ENCODE results near the gene CDKL1.

DNA sequence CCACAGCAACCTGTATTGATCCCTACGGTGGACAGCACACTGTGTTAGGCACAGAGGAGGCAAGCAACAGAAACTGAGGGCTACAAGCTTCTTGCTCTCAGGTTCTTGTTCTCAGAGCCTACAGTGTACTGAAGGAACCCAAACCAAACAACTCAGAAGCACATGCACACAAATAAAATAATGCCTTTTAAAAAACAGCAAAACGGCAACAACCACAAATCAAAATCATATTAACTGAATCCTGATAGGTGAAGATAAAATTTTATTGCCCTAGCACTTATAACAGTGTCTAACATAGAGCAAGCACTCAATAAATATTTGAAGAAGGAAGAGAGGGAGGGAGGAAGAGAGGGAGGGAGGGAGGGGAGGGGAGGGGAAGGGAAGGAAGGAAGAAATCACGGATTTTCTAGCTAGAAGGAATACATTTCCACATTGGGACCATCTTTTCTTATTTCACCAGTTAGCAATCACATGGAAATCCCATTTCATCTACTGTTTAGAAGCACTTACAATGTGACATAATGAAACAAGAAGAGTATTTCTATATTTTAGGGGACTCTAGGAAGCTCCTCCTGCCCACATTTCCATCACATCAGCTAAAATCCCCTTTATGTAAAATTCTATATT lies 57.4 kb downstream of the CDKL1 start:
- TF ChIP-seq EZH2 (IDR thresholded peaks at IDR 0.05; ENCODE audit: borderline replicate concordance) (no peak), EZH2phosphoT487 (IDR thresholded peaks at IDR 0.05; ENCODE audit: low read depth, severe bottlenecking, unreplicated experiment) (no peak)
- TF ChIP-seq, protein P1, sequence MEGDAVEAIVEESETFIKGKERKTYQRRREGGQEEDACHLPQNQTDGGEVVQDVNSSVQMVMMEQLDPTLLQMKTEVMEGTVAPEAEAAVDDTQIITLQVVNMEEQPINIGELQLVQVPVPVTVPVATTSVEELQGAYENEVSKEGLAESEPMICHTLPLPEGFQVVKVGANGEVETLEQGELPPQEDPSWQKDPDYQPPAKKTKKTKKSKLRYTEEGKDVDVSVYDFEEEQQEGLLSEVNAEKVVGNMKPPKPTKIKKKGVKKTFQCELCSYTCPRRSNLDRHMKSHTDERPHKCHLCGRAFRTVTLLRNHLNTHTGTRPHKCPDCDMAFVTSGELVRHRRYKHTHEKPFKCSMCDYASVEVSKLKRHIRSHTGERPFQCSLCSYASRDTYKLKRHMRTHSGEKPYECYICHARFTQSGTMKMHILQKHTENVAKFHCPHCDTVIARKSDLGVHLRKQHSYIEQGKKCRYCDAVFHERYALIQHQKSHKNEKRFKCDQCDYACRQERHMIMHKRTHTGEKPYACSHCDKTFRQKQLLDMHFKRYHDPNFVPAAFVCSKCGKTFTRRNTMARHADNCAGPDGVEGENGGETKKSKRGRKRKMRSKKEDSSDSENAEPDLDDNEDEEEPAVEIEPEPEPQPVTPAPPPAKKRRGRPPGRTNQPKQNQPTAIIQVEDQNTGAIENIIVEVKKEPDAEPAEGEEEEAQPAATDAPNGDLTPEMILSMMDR (IDR thresholded peaks at IDR 0.05; ENCODE audit: poor library complexity): no peak
